NCI-H748 (cell line): ENCODE results near the gene C10orf88.

Experiments
- DNase-seq: peaks from one replicate; lab custom pipeline; 2025; ENCODE audit not compliant: unreplicated experiment; lab: John Stamatoyannopoulos, UW

C10orf88 gene, protein sequence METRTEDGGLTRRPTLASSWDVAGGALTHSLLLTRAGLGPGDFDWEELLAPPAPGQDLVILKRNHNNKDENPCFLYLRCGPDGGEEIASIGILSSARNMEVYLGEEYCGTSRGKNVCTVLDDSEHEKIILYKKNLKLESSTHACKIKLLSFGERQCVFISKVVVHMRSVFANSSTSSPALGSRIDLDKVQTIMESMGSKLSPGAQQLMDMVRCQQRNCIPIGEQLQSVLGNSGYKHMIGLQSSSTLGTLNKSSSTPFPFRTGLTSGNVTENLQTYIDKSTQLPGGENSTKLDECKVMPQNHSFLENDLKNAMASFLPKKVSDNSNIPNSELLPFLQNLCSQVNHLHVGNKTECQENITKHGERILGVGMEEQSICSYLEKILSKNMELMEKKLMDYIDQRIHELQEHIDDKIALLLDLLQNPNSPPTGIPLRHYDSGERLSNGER

DNA sequence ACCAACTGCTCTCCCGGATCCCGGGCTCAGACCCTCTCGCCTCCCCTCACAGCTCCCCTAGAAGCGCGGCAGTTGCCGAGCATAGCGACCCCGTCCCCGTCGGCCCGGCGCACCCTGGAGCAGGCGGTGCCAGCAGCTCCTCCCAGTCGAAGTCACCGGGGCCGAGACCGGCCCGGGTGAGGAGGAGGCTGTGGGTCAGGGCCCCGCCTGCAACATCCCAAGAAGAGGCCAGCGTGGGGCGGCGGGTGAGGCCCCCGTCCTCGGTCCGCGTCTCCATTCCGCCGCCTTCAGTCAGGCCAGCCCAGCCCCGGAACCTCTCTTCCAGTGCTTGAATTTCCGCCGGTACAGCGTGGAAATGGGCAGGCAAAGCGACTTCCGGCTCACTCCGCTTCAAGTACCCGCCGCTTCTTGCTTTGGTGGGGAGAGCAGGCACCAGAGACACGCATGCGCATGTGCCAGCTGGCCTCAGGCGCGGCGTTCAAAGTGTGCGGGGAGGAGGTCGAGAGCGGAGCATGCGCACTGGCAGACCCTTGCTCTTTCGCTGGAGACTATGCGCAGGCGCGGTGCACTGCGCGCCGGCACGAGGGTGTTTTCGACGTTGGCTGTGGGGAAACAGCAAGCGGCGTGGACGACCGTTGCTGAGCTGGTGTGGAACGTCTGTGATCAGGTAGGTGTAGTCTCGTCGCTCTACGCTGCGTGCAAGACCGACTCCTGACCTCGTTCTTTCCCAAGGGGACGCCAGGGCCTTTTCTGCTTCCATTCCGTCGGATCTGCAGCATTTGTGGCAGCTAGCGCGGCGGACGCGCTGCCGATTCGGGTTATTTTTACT, at the start of gene C10orf88:
Gene C10orf88, minus strand, starts transcription at position 326 of the 829 bp plus-strand sequence. Its CDS starts 49 bp downstream, at position 277.
- peak; percentile 96 for DNase-seq

DNA sequence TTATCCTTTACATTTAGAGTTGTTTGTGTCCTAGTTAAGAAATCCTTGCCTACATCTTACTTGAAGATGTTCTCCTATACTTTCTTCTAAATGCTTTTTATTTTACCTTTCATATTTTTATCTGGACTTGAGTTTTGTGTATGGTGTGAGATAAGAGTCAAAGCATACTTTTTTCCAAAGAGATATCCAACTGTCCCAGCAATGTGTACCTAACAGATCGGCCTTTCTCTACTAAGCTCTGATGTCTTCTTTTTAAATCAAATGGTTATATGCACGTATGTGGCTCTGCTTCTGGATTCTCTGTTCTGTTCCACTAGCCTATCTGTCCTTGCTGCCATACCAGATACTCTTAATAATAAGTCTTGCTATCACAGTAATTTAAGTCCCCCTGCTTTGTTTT, 47.3 kb upstream of the C10orf88 start:
- DNase-seq = no peak

DNA sequence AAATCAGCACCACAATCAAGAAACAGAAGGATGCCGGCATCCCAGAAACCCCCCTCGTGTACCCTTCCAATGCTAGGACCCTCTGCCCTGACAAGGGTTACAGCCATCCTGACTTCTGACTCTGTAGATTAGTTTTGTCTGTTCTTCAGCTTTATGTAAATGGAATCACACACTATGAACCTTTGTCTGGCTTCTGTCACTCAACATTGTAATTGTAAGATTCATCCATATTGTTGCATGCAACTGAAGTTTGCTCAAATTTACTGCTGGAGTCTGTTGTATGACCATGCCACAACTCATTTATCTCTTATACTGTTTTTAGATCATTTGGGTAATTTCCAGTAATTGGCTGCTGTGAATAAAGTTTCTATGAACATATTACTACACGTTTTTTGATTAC, 46.1 kb upstream of the C10orf88 start:
- no peak for DNase-seq

DNA sequence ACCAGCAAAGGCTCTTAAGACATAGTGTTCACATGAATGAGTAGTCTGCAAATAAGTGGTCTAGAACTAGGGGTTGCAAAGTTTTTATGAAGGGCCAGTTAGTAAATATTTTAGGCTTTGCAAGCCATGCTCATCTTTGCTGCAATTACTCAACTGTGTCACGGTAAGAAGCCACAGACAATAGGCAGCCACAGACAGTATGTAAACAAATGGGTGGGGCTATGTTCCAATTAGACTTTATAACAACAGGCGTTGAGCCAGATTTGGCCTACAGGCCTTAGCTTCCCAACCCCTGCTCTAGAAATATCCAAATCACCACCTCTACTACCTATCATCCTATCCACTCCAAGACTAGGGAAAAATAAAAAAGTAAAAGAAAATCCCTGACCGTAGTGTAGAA, 45.3 kb upstream of the C10orf88 start:
- DNase-seq = peak; percentile 56

DNA sequence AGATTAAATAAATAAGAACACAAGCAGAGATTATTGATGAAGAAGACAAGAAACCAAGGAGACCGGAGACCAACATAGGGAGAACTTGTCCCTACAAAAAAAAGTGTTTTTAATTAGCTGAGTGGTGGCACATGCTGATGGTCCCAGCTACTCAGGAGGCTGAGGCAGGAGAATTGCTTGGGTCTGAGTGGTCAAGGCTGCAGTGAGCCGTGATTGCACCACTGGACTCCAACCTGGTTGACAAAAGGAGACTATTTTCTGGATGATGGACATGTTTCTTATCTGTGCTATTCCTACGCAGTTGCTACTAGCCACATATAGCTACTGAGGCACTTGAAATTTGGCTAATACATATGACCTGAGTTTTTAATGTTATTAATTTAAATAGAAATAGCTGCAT, 44.9 kb upstream of the C10orf88 start:
- no peak for DNase-seq

DNA sequence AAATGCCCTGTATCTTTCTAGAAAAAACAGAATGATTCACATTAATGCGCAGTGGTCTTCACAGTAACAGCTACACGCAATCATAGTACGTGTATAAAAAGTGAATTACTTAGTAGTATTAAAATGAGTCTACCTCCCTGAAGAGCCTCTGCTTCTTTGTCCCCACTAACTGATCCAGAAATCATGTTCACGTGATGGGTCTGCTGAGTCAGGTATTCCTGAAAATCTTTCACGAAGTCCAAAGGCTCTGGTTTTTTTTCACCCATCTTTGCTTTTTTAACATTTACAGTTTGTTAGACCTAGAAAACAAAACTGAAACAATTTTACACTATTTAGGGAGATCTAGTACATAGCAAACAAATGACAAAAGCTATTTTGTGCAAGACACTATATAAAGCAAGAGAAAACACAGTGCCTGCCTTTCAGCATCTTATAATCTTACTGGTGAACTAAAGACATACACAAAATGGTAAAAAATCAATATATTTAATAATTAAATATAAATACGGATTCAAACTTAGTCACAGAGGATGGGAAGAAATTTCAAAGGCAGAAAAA, 44.4 kb upstream of the C10orf88 start:
- DNase-seq = no peak

DNA sequence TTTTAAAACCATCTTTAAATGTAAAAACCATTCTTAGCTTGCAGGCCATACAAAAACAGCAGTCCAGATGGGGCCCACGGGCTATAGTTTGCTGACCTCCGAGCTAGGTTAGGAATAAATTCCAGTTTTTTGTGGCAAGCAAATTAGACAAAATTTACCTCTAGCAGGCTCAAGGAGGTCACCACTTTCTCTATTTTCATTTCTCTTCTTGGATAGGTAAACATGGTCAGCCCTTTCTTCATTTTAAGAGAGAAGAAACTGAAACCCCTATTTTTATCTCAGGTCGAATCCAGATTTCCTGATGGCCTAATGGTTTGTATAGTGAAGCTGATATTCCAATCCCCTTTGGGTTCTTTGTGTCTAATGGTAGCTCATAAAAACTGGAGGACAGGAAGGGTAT, 43.8 kb upstream of the C10orf88 start:
- no peak for DNase-seq

DNA sequence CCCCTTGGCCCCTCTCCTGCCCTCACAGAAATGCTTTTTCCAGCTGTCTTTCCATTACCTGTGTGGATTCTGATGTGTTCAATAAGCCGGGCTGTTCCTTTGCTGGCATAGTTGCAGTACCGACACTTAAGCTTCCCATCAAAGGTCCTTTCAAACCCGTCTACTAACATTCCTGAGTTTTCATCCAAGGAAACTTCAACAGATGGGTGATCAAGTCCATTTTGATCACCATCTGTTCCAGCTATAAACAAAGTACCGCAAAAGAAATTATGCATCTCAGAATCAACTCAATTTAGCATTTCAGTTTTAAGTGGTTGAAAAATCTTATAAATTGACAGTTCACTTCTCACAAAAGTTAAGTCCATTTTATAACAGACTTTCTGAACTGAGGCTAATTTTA, 41.9 kb upstream of the C10orf88 start:
- DNase-seq = no peak

DNA sequence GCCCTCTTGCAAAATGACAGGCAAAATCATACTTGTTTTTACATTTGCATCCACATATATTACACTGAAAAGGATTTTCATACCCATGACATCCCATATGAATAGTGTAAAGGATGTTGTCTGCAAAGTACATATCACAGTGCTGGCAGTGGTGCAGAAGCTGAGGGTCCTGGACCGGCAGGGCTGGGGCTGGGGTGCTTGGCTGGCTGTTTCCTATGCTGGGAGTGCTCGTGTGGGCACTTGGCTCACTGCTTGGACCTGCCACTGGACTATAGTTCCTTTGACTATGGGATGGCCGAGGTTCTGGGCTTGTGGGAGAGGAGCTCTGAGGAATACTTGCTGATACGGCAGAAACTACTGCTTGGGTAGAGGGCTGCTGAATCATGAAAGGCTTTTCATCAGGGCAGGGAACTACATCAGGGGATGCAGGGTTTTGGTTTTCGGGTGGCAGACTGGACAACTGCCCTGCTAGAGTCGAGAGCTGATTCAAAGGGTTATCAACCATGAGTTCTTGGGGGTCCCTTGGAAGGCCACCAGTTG, 39.8 kb upstream of the C10orf88 start:
- DNase-seq = no peak

DNA sequence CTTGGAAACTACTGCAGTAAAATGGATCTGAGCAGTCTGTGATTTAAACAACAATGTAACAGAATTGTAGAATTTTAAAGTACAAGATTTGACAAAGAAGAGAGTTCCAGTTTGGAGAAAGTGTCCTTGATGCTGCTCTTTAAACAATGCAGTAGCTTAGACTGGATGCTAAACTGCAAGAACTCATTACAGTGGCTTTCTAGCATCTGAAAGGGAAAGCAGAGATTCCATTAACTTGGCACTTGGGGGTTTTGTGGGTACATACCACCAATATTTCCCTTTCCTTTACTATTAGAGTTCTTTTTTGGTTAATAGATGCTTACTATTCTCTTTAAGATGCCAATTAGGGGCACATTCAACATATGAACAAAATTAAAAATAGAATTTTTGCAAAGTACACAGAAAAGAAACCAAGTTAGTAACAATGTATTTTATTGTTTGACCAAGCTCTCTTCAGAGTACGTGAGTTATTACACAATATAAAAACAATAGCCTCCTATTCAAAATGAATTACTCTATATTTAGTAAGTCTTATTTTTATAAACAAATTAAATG, 38.1 kb upstream of the C10orf88 start:
- no peak for DNase-seq

DNA sequence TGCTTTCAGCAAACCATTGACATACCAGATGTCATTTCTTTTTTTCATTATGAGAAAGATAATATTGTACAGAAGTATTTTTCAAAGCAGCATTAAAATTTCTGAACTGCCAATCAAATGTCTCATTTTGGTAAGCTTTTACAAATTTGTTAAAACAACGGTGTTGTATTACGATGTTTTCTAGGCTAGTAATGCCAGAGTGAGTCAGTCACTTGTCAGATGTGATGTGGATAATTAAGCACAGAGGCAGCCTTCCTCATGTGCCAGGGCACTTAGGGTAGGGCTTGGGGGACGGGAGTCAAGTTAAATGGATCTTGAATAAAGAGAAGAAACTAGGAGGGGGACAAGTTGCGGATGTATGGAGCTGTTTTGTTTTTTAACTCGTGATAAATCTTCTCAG, 36.3 kb upstream of the C10orf88 start:
- no peak for DNase-seq

DNA sequence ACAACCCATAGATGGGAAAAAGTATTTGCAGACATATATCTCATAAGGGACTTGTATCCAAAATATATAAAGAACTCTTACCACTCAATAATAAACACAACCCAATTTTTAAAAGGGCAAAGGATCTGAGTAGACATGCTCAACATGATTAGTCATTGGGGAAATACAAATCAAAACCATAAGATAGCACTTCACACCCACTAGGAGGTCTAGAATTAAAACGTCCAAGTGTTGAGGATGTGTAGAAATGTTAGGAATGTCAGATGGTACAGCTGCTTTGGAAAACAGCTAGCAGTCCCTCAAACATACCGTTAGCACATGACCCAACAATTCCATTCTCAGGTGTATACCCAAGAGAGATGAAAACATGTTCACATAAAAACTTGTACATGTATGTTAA, 34.5 kb upstream of the C10orf88 start:
- DNase-seq = no peak

DNA sequence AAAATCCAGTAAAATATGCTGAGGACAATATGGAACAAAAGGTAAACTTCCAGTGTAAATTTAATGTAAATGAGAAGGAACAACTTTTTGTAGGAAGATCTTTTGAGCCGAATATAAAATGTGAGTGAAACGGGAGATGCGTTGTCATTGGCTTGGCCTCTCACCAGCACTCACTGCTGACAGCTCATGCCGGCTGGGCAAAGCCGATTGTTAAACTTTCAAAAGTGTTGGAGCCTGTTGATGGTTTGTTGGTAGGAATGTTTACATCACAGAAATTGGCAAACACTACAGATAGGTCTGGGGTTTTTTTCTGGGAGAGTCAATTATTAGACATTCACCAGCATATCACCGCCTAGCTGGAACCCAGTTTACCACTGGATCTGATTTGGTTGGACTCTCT, 32.3 kb upstream of the C10orf88 start:
- DNase-seq = no peak

DNA sequence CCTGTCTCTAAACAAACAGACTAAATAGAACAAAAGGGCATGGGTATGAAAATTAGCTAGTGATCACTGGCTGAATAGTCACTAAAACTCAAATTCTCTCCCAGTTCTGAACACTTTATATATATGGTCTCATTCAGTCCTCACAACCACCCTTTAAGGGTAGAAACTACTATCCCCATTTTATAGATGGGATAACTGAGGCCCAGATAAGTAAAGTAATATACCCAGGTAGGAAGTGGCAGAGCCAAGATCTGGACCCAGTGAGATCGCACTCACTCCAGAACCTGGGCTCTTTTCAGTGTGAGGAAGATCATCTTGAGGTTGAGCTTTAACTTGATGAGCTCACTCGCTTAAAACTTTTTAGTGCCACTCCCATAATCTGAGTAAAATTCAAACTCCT, 30.7 kb upstream of the C10orf88 start:
- DNase-seq = no peak

DNA sequence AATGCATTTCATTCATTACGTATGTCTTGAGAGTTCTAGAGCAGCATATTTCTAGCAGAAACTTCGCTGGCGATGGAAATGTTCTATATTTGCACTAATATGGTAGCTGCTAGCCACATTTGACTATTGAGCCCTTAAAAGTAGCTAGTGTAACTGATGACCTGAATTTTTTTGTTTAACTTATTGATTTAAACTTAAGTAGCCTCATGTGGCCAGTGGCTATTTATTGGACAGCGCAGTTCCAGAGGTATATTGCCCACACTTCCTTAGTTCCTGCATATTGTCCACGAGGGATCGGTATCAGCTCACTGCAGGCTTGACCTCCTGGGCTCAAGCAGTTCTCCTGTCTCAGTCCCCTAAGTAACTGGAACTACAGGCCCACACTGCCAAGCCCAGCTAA, 29.9 kb upstream of the C10orf88 start:
- DNase-seq = no peak

DNA sequence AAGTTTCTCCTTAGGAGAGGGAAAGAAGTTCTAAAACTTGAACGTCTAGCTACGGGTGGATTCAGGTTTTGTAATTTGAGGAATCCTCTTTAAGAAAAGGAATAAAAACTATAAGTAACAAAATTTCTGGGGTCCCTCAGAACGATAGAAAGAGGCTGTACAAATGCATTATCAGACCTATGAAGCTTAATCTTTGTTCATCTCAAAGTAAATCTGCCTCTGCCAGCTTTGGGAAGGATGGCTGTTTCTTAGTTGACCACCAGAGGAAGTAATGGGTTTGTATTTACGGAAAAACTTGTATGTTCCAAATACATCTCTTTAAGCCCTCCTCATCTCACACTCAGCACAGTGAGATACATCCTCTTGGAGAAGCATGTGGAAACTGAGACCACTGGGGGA, 27.0 kb upstream of the C10orf88 start:
- peak; percentile 39 for DNase-seq

DNA sequence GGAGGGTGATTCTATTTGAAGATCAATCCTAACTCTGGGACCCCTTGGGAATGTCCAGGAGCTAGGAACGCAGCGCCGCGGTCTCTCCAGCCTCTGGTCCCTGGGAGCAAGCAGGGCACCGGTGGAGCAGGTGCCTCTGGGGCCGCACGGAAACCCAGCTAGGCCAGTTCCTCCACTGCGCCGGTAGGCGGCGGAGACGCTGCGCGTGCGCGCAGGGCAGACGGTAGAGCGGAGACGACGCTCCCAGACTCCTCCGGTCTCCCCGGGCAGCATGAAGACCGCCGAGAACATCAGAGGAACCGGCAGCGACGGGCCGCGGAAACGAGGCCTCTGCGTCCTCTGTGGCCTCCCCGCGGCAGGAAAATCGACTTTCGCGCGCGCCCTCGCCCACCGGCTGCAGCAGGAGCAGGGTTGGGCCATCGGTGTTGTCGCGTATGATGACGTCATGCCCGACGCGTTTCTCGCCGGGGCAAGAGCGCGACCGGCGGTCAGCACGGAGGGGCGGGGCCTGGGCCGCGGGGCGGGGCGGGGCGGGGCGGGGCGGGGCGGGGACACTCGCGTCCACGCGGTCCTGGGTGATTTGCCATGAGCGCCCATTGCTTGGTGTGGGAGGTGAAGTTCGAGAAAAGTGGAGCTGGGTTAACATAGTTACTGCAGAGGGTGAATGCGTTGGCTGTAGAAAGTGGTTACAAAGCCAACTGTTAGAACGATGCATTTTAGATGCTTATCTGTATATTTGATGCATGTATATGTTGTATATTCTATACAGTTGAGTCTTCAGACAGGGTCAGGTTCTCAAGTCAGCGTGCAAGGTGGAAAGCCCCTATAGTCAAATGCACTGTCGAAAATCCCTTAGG, 26.4 kb upstream of the C10orf88 start, which contains the start of gene PSTK:
Gene PSTK, plus strand, starts transcription at position 193 of the 857 bp plus-strand sequence. Its CDS starts 79 bp downstream, at position 272.
- peak; percentile 89 for DNase-seq

DNA sequence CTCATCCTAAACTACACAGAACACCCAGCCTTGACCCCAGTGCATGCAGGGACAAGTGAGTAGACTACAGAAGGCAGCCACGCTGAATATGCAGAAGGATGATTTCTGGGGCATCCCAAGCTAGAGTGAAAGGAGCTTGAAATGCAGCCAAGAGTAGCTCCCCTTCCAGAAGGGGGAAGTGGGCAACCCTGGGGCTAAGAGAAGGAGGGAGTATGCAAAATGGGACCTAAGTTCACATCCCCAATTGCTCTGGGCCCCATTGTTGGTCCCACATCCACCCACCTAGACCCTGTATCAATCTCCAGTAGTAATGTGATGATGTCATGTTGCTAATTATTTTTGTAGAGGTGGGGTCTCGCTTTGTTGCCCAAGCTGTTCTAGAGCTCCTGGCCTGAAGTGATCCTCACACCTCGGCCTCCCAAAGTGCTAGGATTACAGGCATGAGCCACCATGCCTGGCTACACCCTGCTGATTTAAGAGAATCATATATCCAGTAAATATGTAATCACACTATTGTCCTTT, 20.6 kb upstream of the C10orf88 start:
- DNase-seq = no peak

DNA sequence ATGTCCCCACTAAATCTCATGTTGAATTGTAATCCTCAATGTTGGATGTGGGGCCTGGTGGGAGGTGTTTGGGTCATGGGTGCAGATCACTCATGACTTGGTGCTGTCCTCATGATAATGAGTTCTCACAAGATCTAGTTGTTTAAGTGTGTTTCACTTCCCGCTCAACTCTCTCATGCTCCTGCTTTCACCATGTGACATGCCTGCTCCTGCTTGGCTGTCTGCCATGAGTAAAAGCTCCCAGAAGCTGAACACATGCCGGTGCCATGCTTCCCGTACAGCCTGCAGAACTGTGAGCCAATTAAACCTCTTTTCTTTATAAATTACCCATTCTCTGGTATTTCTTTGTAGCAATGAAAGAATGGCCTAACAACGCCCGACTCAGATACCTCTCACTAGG, 20.0 kb upstream of the C10orf88 start:
- DNase-seq = no peak

DNA sequence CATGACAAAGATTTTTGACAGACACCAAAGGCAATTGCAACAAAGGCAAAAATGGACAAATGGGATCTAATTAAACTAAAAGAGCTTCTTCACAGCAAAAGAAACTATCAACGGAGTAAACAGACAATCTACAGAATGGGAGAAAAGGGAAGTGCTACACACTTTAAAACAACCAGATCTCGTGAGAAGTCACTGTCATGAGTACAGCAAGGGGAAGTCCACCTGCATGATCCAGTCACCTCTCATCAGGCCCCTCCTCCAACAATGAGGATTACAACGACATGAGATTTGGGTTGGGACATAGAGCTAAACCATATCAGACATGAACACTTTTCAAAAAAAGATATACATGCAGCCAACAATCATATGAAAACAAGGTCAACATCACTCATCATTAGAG, 14.7 kb upstream of the C10orf88 start:
- DNase-seq = no peak
